Astrocyte of the cerebellum (primary cell): Measurements from ENCODE around the gene PDE6D.
A peak's percentile ranks its signal among the peaks of the same experiment; 100 is the strongest.

Source experiments
- DNase-seq: peaks from one replicate; pipeline ENCODE4 v3.0.0-alpha.2; 2011; ENCODE audit warnings: low read depth
- H3K4me3 ChIP-seq: 2 replicates; pipeline ENCODE4 v1.5.1; 2011; ENCODE audit warnings: mild to moderate bottlenecking, low read depth, low read length, moderate library complexity
- CTCF ChIP-seq: IDR thresholded peaks from 2 replicates; pipeline ENCODE4 v1.5.1; 2012; ENCODE audit warnings: low read length, low read depth, moderate library complexity, mild to moderate bottlenecking; ENCODE audit errors: missing control alignments
- in situ Hi-C: cut with HindIII; loops from 2 replicates; pipeline ENCODE4 v1.10.0; 2017; ENCODE audit warnings: low sequenced_read_pairs

The PDE6D gene

GRCh38 chr2:231701456-231702373 is 79.4 kb downstream of the PDE6D start:
- in situ Hi-C loops = no loop called here
- no peak for DNase-seq
- no peak overlapping the region for H3K4me3 ChIP-seq

DNA sequence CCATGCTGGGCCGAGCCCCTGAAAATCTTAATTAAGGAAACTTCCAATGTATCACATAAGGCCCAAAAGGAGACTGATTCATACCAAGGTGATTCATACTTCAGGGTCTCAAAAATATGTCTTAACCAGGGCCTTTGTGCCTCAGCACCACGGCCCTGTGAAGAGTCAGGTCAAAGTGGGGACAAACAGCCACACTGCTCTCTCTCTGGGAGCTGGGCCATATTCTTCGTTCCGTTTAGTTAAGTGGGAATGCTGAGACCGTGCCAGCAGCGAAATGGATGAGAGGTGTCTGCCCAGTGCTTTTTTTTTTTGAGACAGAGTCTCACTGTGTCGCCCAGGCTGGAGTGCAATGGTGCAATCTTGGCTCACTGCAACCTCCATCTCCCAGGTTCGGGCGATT is 82.1 kb downstream of the PDE6D start:
- in situ Hi-C loops = loop anchor here (10.0 kb wide), 1 partner anchor 74 kb away; no protein-coding TSS in a partner anchor
- TF ChIP-seq CTCF = no peak
- peak; percentile 53 for DNase-seq
- no peak overlapping the region for H3K4me3 ChIP-seq

More at GRCh38 chr2:231701456-231702373, 79.4 kb downstream of the PDE6D start:
- no peak for TF ChIP-seq CTCF

DNA sequence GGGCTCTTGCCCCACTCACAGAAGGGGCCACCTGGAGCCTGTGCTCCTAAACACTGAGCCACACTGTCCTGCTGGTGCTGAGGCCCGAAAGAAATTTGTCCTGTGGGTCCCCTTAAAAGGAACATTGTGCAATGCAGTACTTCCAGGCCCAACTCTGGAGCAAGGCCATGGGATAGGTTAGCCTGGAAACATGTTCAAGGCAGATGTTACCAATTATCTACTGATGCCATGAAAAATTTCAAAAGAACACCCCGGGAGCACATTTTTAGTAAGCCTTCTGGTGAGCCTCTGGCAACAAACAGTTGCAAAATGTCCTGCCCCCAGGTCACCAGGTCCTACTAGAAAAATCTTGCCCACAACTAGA is 85.1 kb downstream of the PDE6D start:
- TF ChIP-seq CTCF = no peak
- no peak for DNase-seq
- in situ Hi-C loops = loop anchor here (10.0 kb wide), 1 partner anchor 71 kb away; no protein-coding TSS in a partner anchor
- no peak overlapping the region for H3K4me3 ChIP-seq

DNA sequence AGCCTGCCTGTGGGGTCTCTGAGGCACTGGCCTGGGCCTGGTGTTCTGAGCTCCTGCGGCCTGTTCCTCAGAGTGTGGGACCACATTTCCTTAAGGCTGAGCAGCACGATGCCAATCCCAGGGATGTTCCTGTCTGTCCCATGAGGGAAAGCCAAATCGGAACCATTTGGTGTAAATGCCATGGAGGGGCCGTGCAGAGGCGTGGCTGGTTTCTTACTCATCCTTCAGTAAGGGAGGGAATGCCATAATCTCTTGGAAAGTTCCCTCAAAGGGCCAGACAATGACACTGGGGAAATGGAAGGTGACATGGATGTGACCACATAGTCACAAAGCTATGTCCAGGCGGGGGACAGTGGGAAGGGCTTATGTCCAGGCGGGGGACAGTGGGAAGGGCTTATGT is 87.1 kb downstream of the PDE6D start:
- in situ Hi-C loops = loop anchor here (10.0 kb wide), 1 partner anchor 69 kb away; no protein-coding TSS in a partner anchor
- TF ChIP-seq CTCF = no peak

GRCh38 chr2:231692847-231693246 is 88.2 kb downstream of the PDE6D start:
- DNase-seq = no peak
- TF ChIP-seq CTCF = no peak
- no peak overlapping the region for H3K4me3 ChIP-seq
- in situ Hi-C loops = loop anchor here (10.0 kb wide), 1 partner anchor 68 kb away; no protein-coding TSS in a partner anchor

More for the DNA sequence above, 87.1 kb downstream of the PDE6D start:
- DNase-seq = no peak
- no peak overlapping the region for H3K4me3 ChIP-seq

GRCh38 chr2:231691251-231691772 is 89.8 kb downstream of the PDE6D start:
- H3K4me3 ChIP-seq = no peak overlapping the region
- no peak for TF ChIP-seq CTCF
- no peak for DNase-seq
- in situ Hi-C loops = loop anchor here (10.0 kb wide), 1 partner anchor 67 kb away; no protein-coding TSS in a partner anchor
